ENCODE results near the gene WDR48.

DNA sequence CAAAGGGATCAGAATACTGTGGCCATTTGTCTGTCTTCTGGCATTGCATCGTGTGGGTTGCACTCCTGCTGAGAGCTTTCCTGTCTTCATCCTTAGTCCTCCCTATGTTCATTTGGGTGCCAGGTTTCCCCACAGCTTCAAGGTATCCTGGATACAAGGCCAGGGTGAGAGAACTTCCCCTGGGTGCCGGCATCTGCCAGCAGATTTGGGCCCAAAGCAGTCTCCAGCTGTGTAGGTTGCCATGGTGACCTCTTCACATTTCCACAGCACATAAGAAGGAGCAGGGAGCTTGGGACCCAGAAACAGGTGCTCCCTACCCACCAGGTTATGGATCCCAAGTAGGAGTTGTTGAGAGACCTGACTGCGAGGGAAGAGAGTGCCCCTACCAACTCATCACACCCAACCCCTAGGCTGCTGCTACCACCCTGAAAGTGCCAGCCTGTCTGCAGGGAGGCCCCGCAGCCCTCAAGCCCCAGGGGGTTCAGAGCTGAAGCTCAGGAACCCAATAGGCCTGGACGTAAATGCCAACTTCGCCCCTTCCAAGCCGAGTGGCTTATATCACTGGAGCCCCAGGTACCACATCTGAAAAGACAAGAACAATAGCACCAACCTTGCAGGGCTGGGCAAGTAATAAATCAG, 75.6 kb downstream of the WDR48 start:
- TF ChIP-seq, protein P1, sequence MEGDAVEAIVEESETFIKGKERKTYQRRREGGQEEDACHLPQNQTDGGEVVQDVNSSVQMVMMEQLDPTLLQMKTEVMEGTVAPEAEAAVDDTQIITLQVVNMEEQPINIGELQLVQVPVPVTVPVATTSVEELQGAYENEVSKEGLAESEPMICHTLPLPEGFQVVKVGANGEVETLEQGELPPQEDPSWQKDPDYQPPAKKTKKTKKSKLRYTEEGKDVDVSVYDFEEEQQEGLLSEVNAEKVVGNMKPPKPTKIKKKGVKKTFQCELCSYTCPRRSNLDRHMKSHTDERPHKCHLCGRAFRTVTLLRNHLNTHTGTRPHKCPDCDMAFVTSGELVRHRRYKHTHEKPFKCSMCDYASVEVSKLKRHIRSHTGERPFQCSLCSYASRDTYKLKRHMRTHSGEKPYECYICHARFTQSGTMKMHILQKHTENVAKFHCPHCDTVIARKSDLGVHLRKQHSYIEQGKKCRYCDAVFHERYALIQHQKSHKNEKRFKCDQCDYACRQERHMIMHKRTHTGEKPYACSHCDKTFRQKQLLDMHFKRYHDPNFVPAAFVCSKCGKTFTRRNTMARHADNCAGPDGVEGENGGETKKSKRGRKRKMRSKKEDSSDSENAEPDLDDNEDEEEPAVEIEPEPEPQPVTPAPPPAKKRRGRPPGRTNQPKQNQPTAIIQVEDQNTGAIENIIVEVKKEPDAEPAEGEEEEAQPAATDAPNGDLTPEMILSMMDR (IDR thresholded peaks at IDR 0.05), result no peak
- no peak for TF ChIP-seq POLR2A (IDR thresholded peaks at IDR 0.05)

Measured in lower leg skin (tissue), 3 donors.